NCI-H69 (cell line): ENCODE results near the gene FAM24A.

Experiments used
- DNase-seq: peaks from one replicate; lab custom pipeline; 2025; lab: John Stamatoyannopoulos, UW

Gene FAM24A

DNA sequence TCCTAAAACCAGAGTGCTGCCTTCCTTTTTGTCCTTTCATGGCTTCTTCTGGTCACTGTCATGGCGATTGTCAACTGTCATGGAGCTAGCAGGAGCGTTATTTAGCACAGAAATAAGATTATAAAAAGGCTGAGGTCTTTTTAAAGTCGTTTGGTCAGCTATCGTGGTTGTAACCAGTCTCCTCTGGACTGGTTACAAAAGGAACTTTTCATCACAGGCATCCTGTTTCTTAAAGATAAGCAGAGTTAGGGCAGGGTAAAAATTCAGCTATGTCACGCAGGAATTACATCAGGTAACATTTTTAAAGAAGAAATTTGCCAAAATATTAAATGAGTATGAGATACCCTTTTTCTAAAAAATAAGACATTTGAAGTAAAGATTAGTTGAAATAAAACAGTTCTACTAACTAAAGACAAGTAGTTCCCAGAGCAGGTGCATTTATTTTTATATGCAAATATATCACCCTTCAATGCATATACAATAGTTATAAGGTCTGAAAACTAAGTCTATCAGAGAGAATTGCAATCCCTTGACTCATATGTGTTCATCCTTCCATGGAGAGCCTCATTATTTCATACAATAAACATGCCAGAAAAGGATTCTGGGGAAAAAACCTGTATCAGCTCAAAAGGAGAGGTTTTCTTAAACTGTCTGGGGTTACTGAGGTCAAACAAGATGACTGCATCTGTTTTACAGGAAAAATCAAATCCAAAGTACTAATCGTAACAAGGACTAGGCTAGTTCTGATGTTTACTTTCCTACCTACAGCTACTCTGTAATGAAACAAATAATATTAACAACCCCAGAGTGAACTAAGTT is 20.9 kb downstream of the FAM24A start:
- no peak for DNase-seq

- no peak for DNase-seq
These were observed 28.9 kb downstream of the FAM24A start for GRCh38 chr10:122939133-122939855.

GRCh38 chr10:122939856-122940543 is 29.6 kb downstream of the FAM24A start:
- DNase-seq, result no peak

GRCh38 chr10:122949296-122949695 is 38.9 kb downstream of the FAM24A start:
- no peak for DNase-seq

DNA sequence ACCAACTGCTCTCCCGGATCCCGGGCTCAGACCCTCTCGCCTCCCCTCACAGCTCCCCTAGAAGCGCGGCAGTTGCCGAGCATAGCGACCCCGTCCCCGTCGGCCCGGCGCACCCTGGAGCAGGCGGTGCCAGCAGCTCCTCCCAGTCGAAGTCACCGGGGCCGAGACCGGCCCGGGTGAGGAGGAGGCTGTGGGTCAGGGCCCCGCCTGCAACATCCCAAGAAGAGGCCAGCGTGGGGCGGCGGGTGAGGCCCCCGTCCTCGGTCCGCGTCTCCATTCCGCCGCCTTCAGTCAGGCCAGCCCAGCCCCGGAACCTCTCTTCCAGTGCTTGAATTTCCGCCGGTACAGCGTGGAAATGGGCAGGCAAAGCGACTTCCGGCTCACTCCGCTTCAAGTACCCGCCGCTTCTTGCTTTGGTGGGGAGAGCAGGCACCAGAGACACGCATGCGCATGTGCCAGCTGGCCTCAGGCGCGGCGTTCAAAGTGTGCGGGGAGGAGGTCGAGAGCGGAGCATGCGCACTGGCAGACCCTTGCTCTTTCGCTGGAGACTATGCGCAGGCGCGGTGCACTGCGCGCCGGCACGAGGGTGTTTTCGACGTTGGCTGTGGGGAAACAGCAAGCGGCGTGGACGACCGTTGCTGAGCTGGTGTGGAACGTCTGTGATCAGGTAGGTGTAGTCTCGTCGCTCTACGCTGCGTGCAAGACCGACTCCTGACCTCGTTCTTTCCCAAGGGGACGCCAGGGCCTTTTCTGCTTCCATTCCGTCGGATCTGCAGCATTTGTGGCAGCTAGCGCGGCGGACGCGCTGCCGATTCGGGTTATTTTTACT is 43.7 kb downstream of the FAM24A start, which contains the start of gene C10orf88:
C10orf88 (minus strand) TSS at position 326 of the 829 bp plus-strand sequence; CDS start at position 277, 49 bp downstream.
- peak; percentile 94 for DNase-seq

- peak; percentile 0 for DNase-seq
These were observed 44.3 kb downstream of the FAM24A start for GRCh38 chr10:122954731-122955050.

GRCh38 chr10:122955892-122956291 is 45.5 kb downstream of the FAM24A start:
- DNase-seq, result no peak

DNA sequence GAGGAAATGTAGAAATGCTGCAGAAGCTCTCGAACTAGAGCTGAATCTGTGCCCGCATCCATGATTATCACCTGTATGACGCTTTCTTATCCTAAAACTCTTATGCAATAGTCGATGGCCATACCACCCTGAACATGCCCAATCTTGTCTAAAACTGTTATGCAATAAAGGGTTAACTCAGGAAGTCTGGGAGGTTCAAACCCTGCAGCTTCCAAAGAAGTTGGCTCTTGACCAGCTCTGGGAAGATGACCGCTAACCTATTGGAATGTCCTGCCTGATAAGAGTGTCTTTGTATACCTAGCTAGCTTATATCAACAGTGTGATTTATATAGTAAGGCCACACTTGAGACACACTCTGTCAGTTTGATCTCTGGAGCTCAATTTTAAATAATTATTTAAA is 47.1 kb downstream of the FAM24A start:
- DNase-seq, result no peak

DNA sequence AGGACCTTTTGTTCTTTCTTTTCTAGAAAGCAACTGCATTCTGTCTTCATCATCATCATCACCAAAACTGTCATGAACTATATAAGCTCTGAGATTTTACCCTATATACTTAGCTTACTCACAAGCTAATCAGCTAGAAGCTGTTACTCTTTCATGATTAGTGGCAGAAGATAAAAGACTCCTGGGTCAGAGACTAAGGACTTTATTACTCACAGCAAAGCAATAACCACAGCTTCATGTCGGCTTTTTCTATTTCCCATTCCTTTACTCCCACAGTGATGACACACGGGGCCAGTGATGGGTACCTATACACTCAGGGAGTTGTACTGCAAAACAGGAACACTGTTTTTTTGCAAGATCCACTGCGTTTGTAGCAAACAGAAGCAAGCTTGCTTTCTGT is 52.0 kb downstream of the FAM24A start:
- DNase-seq, result no peak
